ENCODE results near the gene RNF168.
"Not testable (repeated sequence)": the region's sequence is repeated elsewhere in the genome, so short reads cannot be mapped to it uniquely, and the experiment has no call there.

Gene RNF168

DNA sequence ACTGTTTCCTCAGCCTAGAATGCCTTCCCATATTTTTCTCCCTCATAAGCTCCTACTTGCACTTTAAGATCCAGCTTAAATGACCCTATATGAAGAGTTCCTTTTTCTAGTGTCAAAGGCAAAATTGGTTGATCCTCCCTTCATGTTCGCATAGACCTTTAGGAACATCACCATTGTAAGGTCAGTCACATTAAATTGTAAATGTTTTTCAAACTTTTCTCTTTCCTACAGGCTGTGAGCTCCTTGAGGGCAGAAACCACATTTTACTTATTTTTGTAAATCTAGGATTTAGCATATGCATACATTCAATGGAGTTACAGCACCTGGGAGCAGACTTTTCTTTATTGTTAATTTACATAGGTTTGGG lies 10.8 kb upstream of the RNF168 start:
- no peak for DNase-seq

DNA sequence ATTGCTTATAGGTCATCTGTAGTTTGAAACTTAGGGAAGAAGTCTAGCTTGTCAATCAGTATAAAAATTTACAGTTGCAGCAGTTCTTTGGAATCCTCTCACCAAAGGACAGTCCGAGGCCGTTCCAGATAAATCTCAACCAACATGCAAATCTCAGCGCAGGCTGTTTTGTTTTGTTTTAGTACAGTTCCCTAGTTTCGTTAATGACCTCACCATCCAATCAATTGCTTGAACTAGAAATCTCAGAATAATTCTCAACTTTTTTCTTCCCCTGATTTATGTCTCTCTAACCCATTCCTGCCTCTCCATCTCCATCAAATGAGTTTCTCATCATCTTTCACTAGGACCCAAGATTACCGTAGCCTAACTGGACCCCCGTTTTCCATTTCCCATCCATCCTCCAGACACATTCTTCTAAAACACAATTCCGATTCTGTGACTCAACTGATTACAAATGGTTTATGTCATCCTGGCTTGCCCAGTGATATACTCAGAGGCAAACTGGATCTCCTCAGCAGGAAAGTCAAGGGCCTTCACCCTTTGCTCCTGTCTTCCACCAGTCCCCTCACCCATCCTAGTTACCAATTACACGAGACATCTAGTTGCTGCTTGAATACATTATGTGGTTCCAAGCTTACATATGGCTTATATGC lies 10.3 kb upstream of the RNF168 start:
- DNase-seq: no peak

DNA sequence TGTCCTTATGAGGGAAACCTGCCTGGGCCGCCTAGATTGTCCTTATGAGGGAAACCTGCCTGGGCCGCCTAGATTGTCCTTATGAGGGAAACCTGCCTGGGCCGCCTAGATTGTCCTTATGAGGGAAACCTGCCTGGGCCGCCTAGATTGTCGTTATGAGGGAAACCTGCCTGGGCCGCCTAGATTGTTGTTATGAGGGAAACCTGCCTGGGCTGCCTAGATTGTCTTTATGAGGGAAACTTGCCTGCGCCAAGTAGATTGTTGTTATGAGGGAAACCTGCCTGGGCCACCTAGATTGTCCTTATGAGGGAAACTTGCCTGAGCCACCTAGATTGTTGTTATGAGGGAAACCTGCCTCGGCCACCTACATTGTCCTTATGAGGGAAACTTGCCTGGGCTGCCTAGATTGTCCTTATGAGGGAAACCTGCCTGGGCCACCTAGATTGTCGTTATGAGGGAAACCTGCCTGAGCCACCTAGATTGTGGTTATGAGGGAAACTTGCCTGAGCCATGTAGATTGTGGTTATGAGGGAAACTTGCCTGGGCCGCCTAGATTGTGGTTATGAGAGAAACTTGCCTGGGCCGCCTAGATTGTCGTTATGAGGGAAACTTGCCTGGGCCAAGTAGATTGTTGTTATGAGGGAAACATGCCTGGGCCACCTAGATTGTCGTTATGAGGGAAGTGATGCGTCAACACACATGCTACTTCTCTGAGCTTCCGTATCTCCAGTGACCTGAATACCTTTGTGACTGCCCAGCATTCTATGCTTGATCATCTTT lies 8.3 kb upstream of the RNF168 start:
- not testable (repeated sequence) for DNase-seq

DNA sequence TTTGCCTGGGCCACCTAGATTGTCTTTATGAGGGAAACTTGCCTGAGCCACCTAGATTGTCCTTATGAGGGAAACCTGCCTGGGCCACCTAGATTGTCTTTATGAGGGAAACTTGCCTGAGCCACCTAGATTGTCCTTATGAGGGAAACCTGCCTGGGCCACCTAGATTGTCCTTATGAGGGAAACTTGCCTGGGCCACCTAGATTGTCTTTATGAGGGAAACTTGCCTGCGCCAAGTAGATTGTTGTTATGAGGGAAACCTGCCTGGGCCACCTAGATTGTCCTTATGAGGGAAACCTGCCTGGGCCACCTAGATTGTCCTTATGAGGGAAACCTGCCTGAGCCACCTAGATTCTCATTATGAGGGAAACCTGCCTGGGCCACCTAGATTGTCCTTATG lies 7.5 kb upstream of the RNF168 start:
- DNase-seq: not testable (repeated sequence)

DNA sequence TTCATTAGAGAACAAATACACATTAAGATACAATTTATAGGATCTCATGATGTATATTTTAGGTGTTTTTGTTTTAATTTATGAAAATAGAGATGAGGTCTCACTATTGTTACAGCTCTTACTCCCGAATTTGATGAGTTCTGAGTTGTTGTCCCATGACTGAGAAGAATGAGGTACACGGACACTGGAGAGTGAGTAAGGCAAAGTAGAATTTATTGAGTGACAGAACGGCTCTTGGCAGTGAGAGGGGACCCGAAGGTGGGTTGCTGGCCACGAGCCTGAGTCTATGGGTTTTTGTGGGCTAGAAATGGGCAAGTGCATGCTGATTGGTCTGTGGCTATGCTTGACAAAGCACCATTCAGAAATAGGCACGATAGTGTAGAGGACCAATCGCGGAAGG lies 3.1 kb upstream of the RNF168 start:
- DNase-seq: no peak

DNA sequence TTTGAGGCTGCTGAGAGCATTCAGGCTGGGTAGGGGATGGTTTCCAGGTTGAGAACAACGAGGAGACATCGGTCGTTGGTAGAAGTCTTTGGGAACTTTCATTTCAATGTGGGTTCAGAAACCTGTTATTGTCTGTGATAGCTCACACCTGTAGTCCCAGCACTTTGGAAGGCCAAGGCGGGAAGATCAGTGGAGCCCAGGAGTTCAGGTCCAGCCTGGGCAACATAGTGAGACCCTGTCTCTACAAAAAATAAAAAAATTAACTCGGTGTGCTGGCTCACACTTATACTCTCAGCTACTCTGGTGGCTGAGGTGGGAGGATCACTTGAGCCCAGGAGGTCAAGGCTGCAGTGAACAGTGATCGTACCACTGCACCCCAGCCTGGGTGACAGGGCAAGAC lies 988 bp upstream of the RNF168 start:
- DNase-seq: no peak

DNA sequence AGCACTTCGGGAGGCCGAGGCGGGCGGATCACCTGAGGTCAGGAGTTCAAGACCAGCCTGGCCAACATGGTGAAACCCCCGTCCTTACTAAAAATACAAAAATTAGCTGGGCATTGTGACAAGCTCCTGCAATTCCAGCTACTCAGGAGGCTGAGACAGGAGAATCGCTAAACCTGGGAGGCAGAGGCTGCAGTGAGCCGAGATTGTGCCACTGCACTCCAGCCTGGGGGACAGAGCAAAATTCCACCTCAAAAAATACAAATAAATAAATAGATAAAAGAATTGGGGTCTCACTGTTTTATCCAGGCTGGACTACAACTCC lies 470 bp upstream of the RNF168 start:
- not testable (repeated sequence) for DNase-seq

DNA sequence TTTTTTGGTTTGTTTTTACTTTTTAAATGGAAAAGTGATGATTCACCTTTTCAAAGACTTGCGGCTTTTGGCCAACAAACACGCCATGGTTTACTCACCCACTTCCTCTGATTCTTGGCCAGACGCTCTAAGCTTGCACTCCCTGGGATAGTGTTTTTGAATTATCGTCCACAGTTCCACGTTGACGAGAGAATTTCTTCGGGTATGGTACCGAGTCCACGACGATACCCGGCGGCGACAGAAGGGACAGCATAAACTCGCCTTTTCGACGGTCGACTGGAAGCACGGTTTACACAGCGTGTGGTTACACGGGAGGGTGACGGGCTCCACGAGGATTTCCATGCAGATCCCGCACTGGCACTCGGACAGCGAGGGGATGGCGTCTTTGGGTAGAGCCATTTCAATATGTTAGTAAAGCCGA lies 783 bp downstream of the RNF168 start:
- DNase-seq: peak in 1 of 2 experiments; percentile 43

DNA sequence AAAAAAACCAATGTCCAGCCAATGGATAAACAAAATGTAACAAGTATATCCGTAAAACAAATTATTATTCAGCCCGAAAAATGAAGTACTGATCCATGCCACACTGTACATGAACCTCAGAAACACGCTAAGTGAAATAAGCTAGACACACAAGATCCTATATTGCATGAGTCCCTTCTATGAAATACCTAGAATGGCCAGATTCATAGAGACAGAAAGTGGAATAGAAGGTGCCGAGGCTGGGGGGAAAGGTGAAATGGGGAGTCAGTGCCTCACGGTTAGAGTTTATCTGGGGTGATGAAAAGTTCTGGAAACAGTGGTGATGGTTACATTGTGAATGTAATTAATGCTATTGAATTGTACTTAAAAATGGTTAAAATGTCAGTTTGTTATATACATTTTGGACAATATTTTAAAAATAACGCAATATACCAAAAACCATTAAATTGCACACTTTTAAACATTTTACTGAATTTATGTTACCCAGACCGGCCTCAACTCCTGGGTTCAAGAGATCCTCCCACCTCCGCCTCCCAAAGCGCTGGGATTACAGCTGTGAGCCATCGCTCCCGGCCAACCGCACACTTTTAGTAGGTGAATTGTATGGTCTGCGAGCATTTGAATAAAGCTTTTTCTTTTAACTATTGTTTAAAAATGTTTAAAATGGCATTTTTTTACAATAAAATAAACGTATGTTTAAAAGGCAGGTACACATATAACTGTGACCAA lies 2.1 kb downstream of the RNF168 start:
- DNase-seq: no peak

DNA sequence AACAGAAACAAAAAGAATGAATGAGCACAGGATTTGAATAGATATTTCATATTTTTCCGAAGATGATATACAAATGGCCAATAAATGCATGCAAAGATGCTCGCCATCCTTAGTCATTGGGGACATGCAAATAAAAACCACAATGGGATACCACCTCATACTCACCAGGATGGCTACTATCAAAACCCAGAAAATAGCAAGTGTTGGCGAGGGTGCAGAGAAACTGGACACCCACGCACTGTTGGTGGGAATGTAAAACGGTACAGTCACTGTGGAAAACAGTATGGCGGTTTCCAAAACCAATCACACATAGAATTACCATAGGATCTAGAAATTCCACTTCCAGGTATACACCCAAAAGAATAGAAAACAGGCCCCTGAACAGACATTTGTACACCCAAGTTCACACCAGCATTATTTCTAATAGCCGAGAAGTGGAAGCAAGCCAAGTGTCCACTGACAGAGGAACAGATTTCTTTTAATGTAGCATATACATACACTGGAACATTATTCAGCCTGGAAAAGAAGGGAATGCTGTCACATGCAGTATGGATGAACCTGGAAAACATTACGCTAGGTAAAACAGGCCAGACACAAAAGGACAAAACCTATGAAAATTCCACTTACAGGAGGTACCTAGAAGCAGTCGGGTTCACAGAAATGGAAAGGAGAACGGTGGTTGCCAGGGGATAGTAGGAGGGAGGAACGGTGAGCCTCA lies 3.6 kb downstream of the RNF168 start:
- DNase-seq: no peak

DNA sequence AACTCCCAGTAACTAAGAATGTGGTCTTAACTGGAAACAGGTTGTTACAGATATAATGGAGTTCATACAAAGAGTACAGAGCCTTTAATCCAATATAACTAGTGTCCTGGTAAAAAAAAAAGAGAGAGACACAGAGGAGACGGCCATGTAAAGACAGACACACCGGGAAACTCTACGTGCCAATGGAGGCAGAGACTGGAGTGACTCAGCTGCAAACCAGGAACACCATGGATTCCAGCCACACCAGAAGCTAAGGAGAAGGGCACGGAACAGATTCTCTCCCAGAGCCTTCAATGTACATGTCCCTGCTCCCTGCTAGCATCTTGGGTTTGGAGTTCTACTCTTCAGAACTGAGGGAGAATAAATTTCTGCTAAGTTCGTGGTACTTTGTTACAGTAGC lies 4.5 kb downstream of the RNF168 start:
- DNase-seq: no peak

DNA sequence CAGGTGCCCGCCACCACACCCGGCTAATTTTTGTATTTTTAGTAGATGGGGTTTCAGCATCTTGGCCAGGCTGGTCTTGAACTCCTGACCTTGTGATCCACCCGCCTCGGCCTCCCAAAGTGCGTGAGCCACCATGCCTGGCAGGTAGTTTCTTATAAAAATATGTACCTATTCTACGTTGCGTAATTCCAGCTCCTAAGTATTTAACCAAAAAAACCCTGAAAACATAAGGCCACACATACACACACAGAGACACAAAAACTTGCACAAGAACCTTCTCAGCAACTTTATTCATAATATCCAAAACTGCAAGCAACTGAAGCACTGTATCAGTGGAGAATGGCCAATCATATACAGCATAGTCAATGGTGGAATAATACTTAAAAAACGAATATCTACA lies 5.3 kb downstream of the RNF168 start:
- DNase-seq: no peak

DNA sequence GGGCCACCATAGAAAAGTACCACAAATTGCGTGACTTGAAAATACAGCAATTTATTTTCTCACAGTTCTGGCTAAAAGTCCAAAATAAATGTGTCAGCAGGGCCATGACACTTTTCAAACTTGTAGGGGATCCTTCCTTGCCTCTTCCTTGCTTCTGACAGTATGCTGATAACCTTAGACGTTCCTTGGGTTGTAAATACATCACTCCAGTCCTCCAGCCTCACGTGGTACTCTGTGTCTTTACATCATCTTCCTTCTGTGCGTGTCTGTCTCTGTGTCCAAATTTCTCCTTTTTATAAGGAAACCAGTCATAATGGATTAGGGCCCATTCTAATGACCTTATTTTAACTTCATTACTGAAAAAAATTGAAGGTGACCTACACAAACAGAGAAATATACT lies 7.4 kb downstream of the RNF168 start:
- no peak for DNase-seq

DNA sequence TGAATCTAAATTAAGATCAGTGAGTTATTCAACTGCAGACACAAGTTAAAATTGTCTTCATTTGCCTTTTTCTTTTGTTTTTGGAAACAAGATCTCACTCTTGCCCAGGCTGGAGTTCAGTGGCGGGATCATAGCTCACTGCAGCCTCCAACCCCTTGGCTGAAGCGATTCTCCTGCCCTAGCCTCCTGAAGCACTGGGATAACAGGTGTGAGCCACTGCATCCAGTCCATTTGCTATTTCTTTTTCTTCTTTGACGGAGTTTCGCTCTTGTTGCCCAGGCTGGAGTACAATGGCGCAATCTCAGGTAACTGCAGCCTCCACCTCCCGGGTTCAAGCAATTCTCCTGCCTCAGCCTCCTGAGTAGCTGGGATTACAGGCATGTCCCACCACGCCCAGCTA lies 10.3 kb downstream of the RNF168 start:
- no peak for DNase-seq

DNA sequence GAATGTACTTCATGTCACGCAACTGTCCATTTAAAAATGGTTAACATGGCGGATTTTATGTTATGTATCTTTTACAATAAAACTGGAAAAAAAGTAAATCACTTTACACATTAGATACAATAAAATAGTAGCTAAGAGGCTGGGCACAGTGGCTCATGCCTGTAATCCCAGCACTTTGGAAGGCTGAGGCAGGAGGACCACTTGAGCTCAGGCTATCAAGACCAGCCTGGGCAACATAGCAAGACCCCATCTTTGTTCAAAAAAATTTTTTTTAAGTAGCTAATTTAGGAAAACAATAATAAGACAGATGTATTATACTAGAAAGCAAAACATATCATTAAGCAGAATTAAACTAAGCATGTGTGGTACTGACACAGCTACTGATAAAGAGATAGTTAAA lies 11.5 kb downstream of the RNF168 start:
- DNase-seq: no peak

DNA sequence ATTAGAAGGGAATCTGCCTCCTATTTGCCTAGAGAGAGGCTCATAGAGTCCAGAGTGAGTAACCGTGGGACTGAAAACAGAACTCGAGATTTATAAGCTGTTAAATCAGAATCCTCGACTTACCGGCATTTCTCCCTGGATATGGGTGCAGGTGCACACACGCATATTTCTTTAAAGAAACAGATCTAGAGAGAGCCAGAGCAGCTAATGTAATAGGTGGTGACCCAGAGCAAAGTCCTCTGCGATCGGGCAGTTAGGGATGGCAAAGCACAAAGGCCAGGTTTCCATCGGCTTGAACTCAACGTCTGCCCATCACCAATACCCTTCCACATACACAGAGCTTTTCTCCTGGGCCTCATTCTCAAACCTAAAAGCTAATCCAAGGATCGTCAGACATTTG lies 13.8 kb downstream of the RNF168 start:
- no peak for DNase-seq

DNA sequence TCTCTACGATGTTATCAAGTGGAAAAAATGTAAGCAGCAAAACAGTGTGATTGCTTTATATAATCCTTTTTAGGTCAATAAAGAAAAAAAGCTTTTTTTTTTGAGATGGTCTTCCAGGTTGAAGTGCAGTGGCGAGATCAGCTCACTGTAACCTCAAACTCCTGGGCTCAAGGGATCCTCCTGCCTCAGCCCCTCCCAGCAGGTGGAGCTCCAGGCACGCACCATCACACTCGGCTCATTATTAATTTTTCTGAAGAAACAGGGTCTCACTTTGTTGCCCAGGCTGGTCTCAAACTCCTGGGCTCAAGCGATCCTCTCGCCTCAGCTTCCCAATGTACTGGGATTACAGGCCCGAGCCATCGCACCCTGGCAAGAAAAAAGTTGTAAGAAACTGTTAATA lies 17.3 kb downstream of the RNF168 start:
- DNase-seq: no peak

DNA sequence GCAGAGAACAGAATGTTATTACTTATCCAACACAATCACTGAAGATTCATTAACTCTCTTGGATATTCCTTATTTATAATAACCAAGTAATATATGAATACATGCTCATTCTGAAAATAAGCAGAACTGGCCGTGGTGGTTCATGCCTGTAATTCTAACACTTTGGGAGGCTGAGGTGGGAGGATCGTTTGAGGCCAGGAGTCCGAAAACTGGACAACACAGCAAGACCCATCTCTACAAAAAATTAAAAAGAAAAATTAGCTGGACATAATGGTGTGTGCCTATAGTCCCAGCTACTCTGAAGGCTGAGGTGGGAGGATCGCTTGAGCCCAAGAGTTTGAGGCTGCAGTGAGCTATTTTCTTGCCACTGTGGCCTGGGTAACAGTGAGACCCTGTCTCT lies 25.9 kb downstream of the RNF168 start:
- DNase-seq: no peak

DNA sequence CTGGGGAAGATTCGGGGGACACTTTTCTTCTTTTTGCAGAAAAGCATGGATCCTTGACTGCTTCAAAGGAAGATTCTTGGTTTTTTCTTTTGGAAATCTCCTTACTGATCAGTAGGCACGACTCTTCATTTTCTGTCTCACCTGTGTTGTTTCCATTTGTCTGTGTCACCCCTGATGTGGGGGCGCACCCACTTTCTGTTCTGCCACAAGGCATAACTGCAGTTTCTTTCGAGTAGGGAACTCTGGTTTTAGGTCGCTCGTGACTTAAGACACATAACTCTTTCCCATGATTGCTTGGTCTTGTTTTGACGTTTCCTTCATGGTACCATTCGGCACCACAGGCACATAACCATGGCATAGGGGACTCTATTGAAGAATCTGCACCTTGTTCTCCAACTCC lies 31.3 kb downstream of the RNF168 start:
- no peak for DNase-seq

DNA sequence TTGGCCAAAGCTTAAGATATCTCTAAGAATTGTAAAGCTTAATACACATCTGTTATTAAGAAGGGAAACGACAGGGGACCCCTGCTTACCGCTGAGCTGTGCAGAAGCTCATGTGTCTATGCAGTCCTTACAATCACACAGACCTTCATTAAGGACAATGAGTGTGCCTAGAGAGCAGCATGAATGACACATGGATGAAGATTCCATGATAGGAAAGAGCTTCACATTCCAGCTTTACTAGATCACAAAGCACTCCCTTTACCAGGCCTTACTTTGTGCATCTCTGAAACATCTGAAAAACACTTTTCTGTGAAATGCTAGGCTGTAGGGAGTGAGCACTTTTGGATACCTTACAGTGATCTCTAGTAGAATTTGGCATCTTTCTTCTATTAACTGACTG lies 32.0 kb downstream of the RNF168 start:
- no peak for DNase-seq

DNA sequence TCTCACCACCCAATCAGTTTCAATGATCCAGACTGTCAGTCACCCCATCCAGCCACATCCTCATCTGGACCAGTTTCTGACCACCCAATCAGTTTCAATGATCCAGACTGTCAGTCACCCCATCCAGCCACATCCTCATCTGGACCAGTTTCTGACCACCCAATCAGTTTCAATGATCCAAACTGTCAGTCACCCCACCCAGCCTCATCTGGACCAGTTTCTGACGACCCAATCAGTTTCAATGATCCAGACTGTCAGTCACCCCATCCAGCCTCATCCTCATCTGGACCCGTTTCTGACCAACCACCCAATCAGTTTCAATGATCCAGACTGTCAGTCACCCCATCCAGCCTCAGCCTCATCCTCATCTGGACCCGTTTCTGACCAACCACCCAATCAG lies 33.4 kb downstream of the RNF168 start:
- DNase-seq: not testable (repeated sequence)

DNA sequence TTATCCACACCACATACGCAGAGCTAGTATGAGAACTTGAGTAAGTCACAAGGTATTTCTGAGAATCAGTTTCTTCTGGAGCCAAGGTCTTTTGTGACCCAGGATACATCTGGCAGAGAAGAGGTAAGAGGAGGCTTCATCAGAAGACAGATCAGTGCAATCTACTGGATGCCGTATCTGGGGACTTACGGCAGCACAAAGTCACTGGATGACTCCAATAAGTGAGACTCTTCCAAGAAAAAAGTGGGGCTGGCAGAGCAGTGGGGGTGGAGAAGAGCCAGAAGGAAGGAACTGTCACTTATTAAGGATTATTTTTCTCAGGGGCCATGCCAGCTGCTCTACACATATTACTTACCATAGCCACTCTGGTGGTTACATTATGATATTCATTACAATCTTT lies 39.8 kb downstream of the RNF168 start:
- DNase-seq: no peak

DNA sequence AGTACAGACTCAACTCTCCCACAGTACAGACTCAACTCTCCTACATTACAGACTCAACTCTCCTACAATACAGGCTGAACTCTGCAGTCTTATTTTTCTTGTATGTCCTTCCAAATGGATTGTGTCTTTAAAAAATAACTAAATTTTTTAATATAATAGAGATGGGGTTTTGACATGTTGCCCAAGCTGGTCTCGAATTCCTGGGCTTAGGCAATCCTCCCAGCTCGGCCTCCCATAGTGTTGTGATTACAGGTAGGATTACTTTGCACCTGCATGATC lies 40.2 kb downstream of the RNF168 start:
- no peak for DNase-seq
